Measurements from ENCODE around the gene SDSL. TPM values are rescaled to one million over a fixed set of nuclear protein-coding genes. Genes with fewer than 3 reads are reported as not detected.

SDSL gene
- total and polyA plus RNA-seq, 9 donors, result 0.53 to 3.3 (median 1.3) TPM

DNA sequence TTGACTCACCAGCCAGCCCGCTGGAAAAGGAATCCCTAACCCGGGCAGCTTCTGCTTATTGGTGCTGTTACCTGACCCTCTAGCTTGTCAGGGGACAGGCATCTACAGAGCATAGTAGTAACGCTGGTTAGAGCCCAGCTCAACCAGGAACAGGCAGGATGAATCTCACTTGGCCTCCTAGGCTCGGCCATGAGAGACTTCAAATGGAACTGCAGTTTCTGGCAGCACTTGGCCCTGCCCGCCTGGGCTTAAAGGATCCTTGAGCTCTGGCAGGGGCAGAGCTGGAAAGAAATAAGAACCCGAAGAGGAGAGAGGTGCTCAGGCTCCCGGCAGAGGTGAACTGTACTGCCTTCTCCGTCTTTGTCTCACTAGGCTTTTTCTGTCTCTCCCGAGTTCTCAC, 51.8 kb downstream of the SDSL start:
- DNase-seq, result no peak
- Histone ChIP-seq H3K27ac (ENCODE audit: low read length) (no peak overlapping the region), H3K27me3 (ENCODE audit: control insufficient read depth, insufficient read depth, low read length) (peaks cover 97% of the 10 kb centered on the region), H3K4me3 (ENCODE audit: low read length) (no peak overlapping the region), H3K36me3 (ENCODE audit: control insufficient read depth, insufficient read depth, low read length) (no peaks in the 10 kb centered on the region), H3K4me1 (ENCODE audit: control insufficient read depth, insufficient read depth, low read length) (no peaks in the 10 kb centered on the region), H3K9me3 (replicated peaks; ENCODE audit: control insufficient read depth, low read depth, low read length) (no peaks in the 10 kb centered on the region)
- 0% methylated on average over 6 of the region's 9 CpGs for WGBS (ENCODE audit: insufficient coverage)

DNA sequence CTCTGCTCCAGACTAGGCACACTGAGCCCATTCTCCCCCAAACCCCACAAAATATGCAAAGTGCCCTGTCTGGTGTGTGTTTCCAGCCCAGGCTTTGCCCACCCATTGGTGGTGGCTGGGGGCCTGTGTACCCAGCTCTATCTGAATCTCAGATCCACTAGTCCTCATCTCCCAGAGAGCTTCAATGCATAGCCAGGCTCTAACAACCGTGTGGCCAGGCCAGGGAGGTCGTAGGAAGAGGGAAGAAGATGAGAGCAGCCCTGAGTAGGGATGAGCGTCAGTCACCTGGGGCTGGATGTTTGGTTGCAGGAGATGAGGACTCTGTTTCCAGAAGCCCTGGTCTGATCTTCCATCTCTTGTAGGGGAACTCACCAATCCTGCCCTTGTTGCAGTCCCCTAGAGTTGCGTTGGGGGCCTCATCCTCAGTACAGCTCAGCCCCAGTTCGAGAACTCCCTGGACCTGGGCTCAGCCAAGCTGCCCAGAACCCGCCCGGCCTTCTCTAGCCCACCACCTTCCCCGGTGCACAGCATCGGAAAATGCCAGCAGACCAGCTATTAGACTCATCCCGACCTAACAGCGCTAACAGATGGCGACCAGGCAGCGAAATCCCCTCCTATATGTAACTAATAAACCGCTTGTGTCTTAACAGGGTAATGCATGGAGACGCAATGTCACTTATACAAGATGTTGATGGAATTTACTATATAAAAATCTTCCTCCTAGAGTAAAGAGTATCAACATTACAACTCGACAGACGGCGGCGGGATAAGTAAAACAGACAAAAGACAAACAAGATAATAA, 52.7 kb downstream of the SDSL start:
- peaks cover 97% of the 10 kb centered on the region for H3K27me3 ChIP-seq (ENCODE audit: control insufficient read depth, insufficient read depth, low read length)
- H3K4me1 ChIP-seq (ENCODE audit: control insufficient read depth, insufficient read depth, low read length), result no peaks in the 10 kb centered on the region
- H3K9me3 ChIP-seq (replicated peaks; ENCODE audit: control insufficient read depth, low read depth, low read length), result no peaks in the 10 kb centered on the region
- 6% methylated on average over 3 of the region's 19 CpGs for whole genome bisulfite sequencing (ENCODE audit: insufficient coverage)
- no peak overlapping the region for H3K4me3 ChIP-seq (ENCODE audit: low read length)
- H3K27ac ChIP-seq (ENCODE audit: low read length), result no peak overlapping the region
- H3K36me3 ChIP-seq (ENCODE audit: control insufficient read depth, insufficient read depth, low read length), result no peaks in the 10 kb centered on the region
- no peak for DNase-seq

DNA sequence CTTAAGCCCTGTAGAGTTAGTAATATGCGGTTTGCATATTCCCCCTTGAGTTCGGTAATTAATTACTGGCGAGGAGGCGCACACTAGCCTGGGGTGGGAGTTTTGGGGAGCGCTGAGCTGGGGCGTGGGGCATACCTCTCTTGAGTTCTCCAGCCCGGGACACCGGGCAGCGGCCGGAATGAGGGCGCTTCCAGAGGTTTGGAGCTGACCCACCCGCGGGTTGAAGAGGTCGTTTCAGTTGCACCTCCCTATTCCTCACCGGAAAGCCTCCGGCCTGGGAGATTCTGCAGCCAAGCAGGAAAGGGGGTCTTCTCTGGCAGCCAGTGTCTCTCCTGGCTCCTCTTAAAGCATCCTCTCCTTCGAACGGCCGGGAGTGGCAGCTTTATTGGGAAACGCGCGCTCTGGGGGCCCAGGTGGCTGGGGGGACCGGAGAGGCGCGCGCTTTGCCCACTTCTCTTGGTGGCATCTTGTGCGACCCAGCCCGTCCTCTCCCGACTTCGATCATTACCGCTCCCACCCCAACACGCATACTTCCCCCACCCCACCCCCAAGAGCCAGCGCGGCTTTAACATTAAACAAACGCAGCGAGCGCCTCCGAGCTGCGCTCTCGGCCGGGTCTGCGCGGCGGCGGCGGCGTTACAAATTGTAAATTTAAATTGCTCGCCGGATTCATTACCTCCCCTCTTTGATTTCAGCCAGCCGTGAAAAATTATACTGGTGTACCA, 53.4 kb downstream of the SDSL start:
- no peak overlapping the region for H3K4me3 ChIP-seq (ENCODE audit: low read length)
- no peaks in the 10 kb centered on the region for H3K9me3 ChIP-seq (replicated peaks; ENCODE audit: control insufficient read depth, low read depth, low read length)
- peaks cover 95% of the 10 kb centered on the region for H3K27me3 ChIP-seq (ENCODE audit: control insufficient read depth, insufficient read depth, low read length)
- DNase-seq, result no peak
- H3K27ac ChIP-seq (ENCODE audit: low read length), result no peak overlapping the region
- 2% methylated on average over 27 of the region's 50 CpGs for WGBS (ENCODE audit: insufficient coverage)
- H3K36me3 ChIP-seq (ENCODE audit: control insufficient read depth, insufficient read depth, low read length), result no peaks in the 10 kb centered on the region
- H3K4me1 ChIP-seq (ENCODE audit: control insufficient read depth, insufficient read depth, low read length), result no peaks in the 10 kb centered on the region

DNA sequence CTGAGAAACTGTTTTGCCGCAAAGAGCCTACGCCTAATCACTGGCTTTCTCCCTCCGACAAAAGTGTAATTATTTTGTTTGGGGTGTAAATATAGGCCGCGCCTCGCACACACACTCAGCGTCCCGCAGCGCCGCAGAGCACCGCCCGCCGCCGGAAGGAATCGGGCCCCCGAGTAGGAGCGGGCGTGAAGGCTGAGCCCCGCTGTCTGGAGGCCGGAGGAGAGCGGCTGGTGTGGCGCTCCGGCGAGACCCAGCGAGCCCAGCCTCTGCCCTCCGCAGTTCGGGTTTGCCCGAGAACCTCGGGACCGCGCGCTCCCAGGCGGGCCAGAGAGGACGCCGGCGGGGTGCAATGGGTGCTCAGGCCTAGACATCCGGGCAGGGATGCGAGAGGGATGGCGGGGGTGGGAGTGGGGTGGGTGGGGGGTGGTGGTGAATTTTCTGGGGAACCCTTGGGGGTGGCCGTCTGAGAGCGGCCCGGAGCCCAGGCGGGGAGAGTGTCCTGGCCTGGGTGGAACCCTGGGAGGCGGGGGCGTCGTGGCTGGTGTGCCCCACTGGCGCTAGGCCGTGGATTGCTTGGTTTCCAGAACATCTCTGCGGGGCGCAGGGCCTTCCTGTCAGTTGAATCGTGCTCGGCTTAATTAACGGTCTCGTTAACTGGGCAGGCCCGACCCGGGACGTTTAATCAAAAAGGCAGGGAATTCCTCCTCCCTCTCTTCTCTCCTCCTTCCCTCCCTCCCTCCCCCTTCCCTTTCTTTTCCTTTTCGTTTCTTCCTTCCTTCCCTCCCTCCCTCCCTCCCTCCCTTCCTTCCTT, 54.2 kb downstream of the SDSL start:
- under 1% methylated on average over 45 of the region's 58 CpGs for WGBS (ENCODE audit: insufficient coverage)
- Histone ChIP-seq H3K4me3 (ENCODE audit: low read length) (no peak overlapping the region), H3K27me3 (ENCODE audit: control insufficient read depth, insufficient read depth, low read length) (peaks cover 92% of the 10 kb centered on the region), H3K36me3 (ENCODE audit: control insufficient read depth, insufficient read depth, low read length) (no peaks in the 10 kb centered on the region), H3K9me3 (replicated peaks; ENCODE audit: control insufficient read depth, low read depth, low read length) (no peaks in the 10 kb centered on the region), H3K27ac (ENCODE audit: low read length) (no peak overlapping the region), H3K4me1 (ENCODE audit: control insufficient read depth, insufficient read depth, low read length) (no peaks in the 10 kb centered on the region)
- no peak for DNase-seq

DNA sequence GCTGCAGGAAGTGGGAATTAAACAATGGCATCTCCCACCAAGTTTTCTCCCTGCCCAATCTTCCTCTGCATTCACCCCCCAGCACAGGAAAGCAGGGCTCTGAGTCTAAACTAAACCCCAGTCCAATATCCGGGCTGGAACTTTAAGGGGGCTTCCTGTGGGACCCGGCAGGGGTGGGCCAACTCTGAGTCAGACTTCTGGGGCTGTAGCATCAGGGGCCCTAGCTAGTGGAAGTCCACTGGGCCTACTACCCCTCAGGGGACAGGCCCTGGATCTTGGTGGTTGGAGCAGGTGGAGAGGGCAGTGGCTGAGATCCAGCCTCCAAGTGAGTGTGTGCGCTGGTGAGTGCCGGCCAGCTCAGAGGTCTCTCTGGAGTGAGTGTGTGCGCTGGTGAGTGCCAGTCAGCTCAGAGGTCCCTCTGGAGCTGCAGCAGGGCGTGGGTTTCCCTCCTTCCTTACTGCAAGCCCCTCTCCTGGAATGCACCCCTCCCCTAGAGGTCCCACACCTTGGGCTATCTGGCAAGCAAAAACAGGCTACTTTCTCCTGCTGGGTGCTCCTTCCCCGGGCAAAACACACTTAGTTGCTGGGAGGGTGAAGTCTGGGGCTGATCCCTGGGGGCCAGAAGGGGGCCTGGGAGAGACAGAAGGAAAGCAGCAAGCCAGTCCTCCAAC, 55.1 kb downstream of the SDSL start:
- Histone ChIP-seq H3K36me3 (ENCODE audit: control insufficient read depth, insufficient read depth, low read length) (no peaks in the 10 kb centered on the region), H3K4me1 (ENCODE audit: control insufficient read depth, insufficient read depth, low read length) (no peaks in the 10 kb centered on the region), H3K4me3 (ENCODE audit: low read length) (no peak overlapping the region), H3K9me3 (replicated peaks; ENCODE audit: control insufficient read depth, low read depth, low read length) (no peaks in the 10 kb centered on the region), H3K27me3 (ENCODE audit: control insufficient read depth, insufficient read depth, low read length) (peaks cover 82% of the 10 kb centered on the region), H3K27ac (ENCODE audit: low read length) (no peak overlapping the region)
- 0% methylated on average over 2 of the region's 7 CpGs for WGBS (ENCODE audit: insufficient coverage)
- no peak for DNase-seq

DNA sequence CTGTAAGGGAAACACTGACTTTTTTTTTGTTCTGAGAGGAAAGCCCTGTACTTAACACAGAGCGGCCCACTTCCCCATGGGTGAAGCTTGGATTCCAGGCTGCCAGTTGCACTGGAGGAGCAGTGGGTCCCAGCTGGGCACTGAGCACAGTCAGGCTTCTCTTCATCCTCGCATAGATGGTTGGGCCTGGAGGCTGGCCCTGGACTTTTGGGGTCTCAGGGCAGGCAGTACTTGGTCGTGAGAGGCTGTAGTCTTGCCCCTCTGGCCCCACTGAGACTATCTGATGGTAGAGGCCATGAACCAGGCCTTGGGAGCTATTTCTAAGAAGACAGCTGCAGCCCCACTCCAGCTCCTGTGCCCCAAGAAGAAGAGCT, 55.6 kb downstream of the SDSL start:
- WGBS (ENCODE audit: insufficient coverage), result 0% methylated on average over 2 of the region's 3 CpGs
- Histone ChIP-seq H3K4me3 (ENCODE audit: low read length) (no peak overlapping the region), H3K36me3 (ENCODE audit: control insufficient read depth, insufficient read depth, low read length) (no peaks in the 10 kb centered on the region), H3K27ac (ENCODE audit: low read length) (no peak overlapping the region), H3K27me3 (ENCODE audit: control insufficient read depth, insufficient read depth, low read length) (peaks cover 77% of the 10 kb centered on the region), H3K9me3 (replicated peaks; ENCODE audit: control insufficient read depth, low read depth, low read length) (no peaks in the 10 kb centered on the region), H3K4me1 (ENCODE audit: control insufficient read depth, insufficient read depth, low read length) (no peaks in the 10 kb centered on the region)
- DNase-seq, result no peak

DNA sequence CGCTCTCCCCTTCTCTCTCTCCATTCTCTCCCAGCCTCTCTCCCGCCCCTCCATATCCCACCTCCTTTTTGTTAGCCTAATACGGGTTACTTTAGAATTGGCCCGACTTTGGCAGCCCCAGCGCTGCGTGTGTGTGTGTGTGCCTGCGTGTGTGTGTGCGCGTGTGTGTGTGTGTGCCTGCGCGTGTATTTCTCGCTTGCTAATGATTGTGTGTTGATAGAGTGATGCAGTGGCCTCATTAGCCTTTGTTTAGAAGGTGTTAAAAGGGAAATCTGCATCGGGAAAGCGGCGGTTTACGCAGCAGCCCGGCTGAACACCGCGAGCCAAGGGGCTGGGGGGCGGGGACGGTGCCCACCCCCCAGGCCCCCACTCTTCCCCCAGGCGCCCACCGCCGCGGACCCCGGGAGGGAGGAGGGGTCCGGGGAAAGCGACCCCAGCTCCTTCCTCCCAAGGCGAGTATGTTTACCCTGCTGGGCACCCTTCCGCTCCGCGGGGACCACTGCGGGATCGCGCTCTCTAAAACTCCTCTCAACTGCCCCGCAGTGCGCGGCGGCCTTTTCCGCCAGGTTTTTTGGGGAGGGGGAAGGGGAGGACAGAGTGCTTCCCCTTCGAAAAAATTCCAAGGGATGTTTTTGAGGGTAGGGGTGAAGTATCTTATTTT, 56.3 kb downstream of the SDSL start:
- peaks cover 71% of the 10 kb centered on the region for H3K27me3 ChIP-seq (ENCODE audit: control insufficient read depth, insufficient read depth, low read length)
- DNase-seq, result no peak
- H3K36me3 ChIP-seq (ENCODE audit: control insufficient read depth, insufficient read depth, low read length), result no peaks in the 10 kb centered on the region
- no peaks in the 10 kb centered on the region for H3K4me1 ChIP-seq (ENCODE audit: control insufficient read depth, insufficient read depth, low read length)
- no peaks in the 10 kb centered on the region for H3K9me3 ChIP-seq (replicated peaks; ENCODE audit: control insufficient read depth, low read depth, low read length)
- no peak overlapping the region for H3K27ac ChIP-seq (ENCODE audit: low read length)
- no peak overlapping the region for H3K4me3 ChIP-seq (ENCODE audit: low read length)
- WGBS (ENCODE audit: insufficient coverage), result 1% methylated on average over 22 of the region's 41 CpGs

DNA sequence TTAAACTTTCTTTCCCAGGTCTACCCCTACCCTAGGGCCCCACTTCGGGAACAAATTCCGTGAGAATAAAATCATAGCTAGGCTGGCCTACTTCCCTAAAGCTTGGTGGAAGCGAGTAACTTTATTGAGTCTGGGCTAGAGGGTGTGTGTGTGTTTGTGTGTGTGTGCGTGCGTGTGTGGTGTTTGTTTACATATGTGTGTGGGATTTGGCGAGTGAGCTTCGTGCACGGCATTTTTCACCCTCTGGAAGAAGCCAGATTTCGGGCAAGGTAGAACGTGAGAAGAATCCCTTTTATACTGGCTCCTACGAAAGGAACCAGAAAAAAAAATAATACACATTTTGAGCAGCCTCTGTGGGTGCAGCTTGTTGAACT, 57.0 kb downstream of the SDSL start:
- no peaks in the 10 kb centered on the region for H3K36me3 ChIP-seq (ENCODE audit: control insufficient read depth, insufficient read depth, low read length)
- H3K4me3 ChIP-seq (ENCODE audit: low read length), result no peak overlapping the region
- DNase-seq, result no peak
- 5% methylated on average over 4 of the region's 11 CpGs for WGBS (ENCODE audit: insufficient coverage)
- H3K27ac ChIP-seq (ENCODE audit: low read length), result no peak overlapping the region
- H3K27me3 ChIP-seq (ENCODE audit: control insufficient read depth, insufficient read depth, low read length), result peaks cover 66% of the 10 kb centered on the region
- H3K9me3 ChIP-seq (replicated peaks; ENCODE audit: control insufficient read depth, low read depth, low read length), result no peaks in the 10 kb centered on the region
- no peaks in the 10 kb centered on the region for H3K4me1 ChIP-seq (ENCODE audit: control insufficient read depth, insufficient read depth, low read length)

DNA sequence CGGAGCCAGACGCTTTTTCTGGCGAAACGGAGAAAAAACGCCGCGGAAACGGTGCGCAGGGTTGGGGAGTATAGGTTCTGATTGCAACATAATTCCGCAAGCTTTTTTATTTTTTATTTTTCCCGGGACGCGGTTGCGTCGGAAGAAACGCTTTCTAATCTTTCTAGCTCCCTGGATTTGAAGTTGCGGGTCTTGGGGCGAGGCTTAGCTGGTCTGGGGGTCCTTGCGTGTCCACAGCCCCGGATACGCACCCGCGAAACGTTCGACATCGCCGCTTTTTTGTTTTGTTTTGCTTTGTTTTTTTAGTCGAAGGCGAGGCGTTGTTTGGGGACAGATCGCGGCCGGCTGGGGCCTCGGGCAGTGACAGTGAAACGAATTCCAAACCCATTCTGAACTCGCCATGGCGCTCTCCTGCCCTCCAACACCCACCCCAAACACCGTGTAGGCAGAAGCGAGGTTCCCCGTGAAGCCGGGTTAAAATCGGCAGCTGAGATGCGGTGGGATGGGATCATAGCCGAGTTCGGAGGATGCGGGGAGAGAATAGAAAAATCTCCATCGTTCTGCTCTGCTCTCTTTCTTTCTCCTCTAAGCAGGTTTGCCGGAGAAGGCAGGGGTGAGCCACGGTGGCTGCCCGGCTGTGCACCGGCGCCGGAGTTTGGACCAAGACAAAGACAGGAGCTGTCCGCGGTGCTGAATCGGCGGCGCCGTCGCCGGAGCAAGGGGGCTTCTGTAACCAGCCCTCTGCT, 57.6 kb downstream of the SDSL start:
- under 1% methylated on average over 29 of the region's 61 CpGs for WGBS (ENCODE audit: insufficient coverage)
- DNase-seq, result peak; percentile 53

More for the DNA sequence above, 57.6 kb downstream of the SDSL start:
- H3K9me3 ChIP-seq (replicated peaks; ENCODE audit: control insufficient read depth, low read depth, low read length), result no peaks in the 10 kb centered on the region
- no peaks in the 10 kb centered on the region for H3K36me3 ChIP-seq (ENCODE audit: control insufficient read depth, insufficient read depth, low read length)
- H3K4me1 ChIP-seq (ENCODE audit: control insufficient read depth, insufficient read depth, low read length), result no peaks in the 10 kb centered on the region
- no peak overlapping the region for H3K27ac ChIP-seq (ENCODE audit: low read length)
- H3K27me3 ChIP-seq (ENCODE audit: control insufficient read depth, insufficient read depth, low read length), result peaks cover 60% of the 10 kb centered on the region
- no peak overlapping the region for H3K4me3 ChIP-seq (ENCODE audit: low read length)

Measured in muscle of leg (tissue), 11 donors.